Measurements from ENCODE around the gene WDR93. TPM values are rescaled to one million over a fixed set of nuclear protein-coding genes. Genes with fewer than 3 reads are reported as not detected.

Gene WDR93
- polyA plus RNA-seq, 3 donors = not detected

- intact Hi-C loops (cut with micrococcal nuclease) = no loop called here
- Mint-ChIP-seq H3K27me3 (ENCODE audit: low read depth in 3 of 3) (peaks cover 8 to 13% (median 8%) of the 10 kb centered on the region in 3 donors), H3K4me1 (peaks cover 14% of the 10 kb centered on the region), H3K36me3 (no peaks in the 10 kb centered on the region), H3K9me3 (no peaks in the 10 kb centered on the region), H3K27ac (no peak overlapping the region), H3K4me3 (no peak overlapping the region)
- no peaks in the 10 kb centered on the region for H3K9me3 ChIP-seq (replicated peaks in 1 of 2; ENCODE audit: control insufficient read depth in 1 of 2, insufficient read depth in 1 of 2, low read length in 2 of 2)
- TF ChIP-seq CTCF (IDR thresholded peaks at IDR 0.05) = no peak
- no peak overlapping the region for H3K27ac ChIP-seq (ENCODE audit: low read depth in 1 of 2, low read length in 2 of 2)
- peaks cover 7 to 14% of the 10 kb centered on the region in 2 donors for H3K4me1 ChIP-seq (ENCODE audit: control insufficient read depth in 1 of 2, insufficient read depth in 2 of 2, low read length in 2 of 2)
- WGBS (ENCODE audit: insufficient coverage) = 83% methylated on average over 3 of the region's 7 CpGs
- H3K9ac ChIP-seq (ENCODE audit: insufficient read depth, low read length, poor library complexity, severe bottlenecking) = no peak overlapping the region
- H2AFZ ChIP-seq (ENCODE audit: insufficient read depth, low read depth, low read length, poor library complexity, severe bottlenecking) = no peak overlapping the region
- no peaks in the 10 kb centered on the region for H3K79me2 ChIP-seq (ENCODE audit: insufficient read depth, low read length)
- no peaks in the 10 kb centered on the region for H3K27me3 ChIP-seq (ENCODE audit: control insufficient read depth in 2 of 2, insufficient read depth in 2 of 2, low read length in 2 of 2)
- H3K36me3 ChIP-seq (replicated peaks in 1 of 2; ENCODE audit: control insufficient read depth in 1 of 2, insufficient read depth in 2 of 2, low read length in 2 of 2) = no peaks in the 10 kb centered on the region
- no peak overlapping the region for H3K4me3 ChIP-seq (replicated peaks in 1 of 3; ENCODE audit: low read depth in 2 of 3, low read length in 3 of 3)
- DNase-seq = no peak
- H3K4me2 ChIP-seq (replicated peaks; ENCODE audit: extremely low read depth, low read length, poor library complexity, severe bottlenecking) = no peak overlapping the region
- no peaks in the 10 kb centered on the region for H4K20me1 ChIP-seq (ENCODE audit: insufficient read depth, low read length)
Observed at GRCh38 chr15:89756897-89757296, 66.3 kb downstream of the WDR93 start.

GRCh38 chr15:89758283-89758682 is 67.7 kb downstream of the WDR93 start:
- Histone ChIP-seq H3K4me1 (ENCODE audit: control insufficient read depth in 1 of 2, insufficient read depth in 2 of 2, low read length in 2 of 2) (peaks cover 7 to 14% of the 10 kb centered on the region in 2 donors), H2AFZ (ENCODE audit: insufficient read depth, low read depth, low read length, poor library complexity, severe bottlenecking) (no peak overlapping the region), H3K79me2 (ENCODE audit: insufficient read depth, low read length) (no peaks in the 10 kb centered on the region), H3K36me3 (replicated peaks in 1 of 2; ENCODE audit: control insufficient read depth in 1 of 2, insufficient read depth in 2 of 2, low read length in 2 of 2) (no peaks in the 10 kb centered on the region), H4K20me1 (ENCODE audit: insufficient read depth, low read length) (no peaks in the 10 kb centered on the region), H3K4me3 (replicated peaks in 1 of 3; ENCODE audit: low read depth in 2 of 3, low read length in 3 of 3) (no peak overlapping the region), H3K4me2 (replicated peaks; ENCODE audit: extremely low read depth, low read length, poor library complexity, severe bottlenecking) (no peak overlapping the region), H3K27ac (ENCODE audit: low read depth in 1 of 2, low read length in 2 of 2) (no peak overlapping the region), H3K9ac (ENCODE audit: insufficient read depth, low read length, poor library complexity, severe bottlenecking) (no peak overlapping the region), H3K27me3 (ENCODE audit: control insufficient read depth in 2 of 2, insufficient read depth in 2 of 2, low read length in 2 of 2) (no peaks in the 10 kb centered on the region), H3K9me3 (replicated peaks in 1 of 2; ENCODE audit: control insufficient read depth in 1 of 2, insufficient read depth in 1 of 2, low read length in 2 of 2) (no peaks in the 10 kb centered on the region)
- 99% methylated on average over 7 of the region's 8 CpGs for WGBS (ENCODE audit: insufficient coverage)
- Mint-ChIP-seq H3K36me3 (no peaks in the 10 kb centered on the region), H3K4me1 (peaks cover 14% of the 10 kb centered on the region), H3K9me3 (no peaks in the 10 kb centered on the region), H3K4me3 (no peak overlapping the region), H3K27ac (no peak overlapping the region), H3K27me3 (ENCODE audit: low read depth in 3 of 3) (peaks cover 3 to 13% (median 6%) of the 10 kb centered on the region in 3 donors)
- no peak for DNase-seq
- intact Hi-C loops (cut with micrococcal nuclease) = loop anchor here in 1 of 2 donors (2.0 kb wide), 1 partner anchor 131 kb away; no protein-coding TSS in a partner anchor
- no peak for TF ChIP-seq CTCF (IDR thresholded peaks at IDR 0.05)

All from CD14-positive monocyte (primary cell).